ENCODE data around the gene TBCCD1.
"Not testable (repeated sequence)": the region's sequence is repeated elsewhere in the genome, so short reads cannot be mapped to it uniquely, and the experiment has no call there.

Gene TBCCD1

GRCh38 chr3:186544281-186544680 is 22.9 kb downstream of the TBCCD1 start, which contains the start of gene CRYGS:
TSS of gene CRYGS (minus strand) at chr3:186544380. CDS start at chr3:186544326, 54 bp downstream.
- DNase-seq: no peak

- DNase-seq: no peak
Observed at GRCh38 chr3:186540835-186541226, 26.3 kb downstream of the TBCCD1 start.

GRCh38 chr3:186540221-186540834 is 26.8 kb downstream of the TBCCD1 start:
- DNase-seq: no peak

GRCh38 chr3:186538779-186539178 is 28.4 kb downstream of the TBCCD1 start:
- no peak for DNase-seq

- no peak for DNase-seq
Observed at GRCh38 chr3:186536883-186537844, 30.0 kb downstream of the TBCCD1 start.

- DNase-seq: no peak
Observed at GRCh38 chr3:186534113-186534669, 32.9 kb downstream of the TBCCD1 start.

- DNase-seq: no peak
Observed at GRCh38 chr3:186532598-186533072, 34.5 kb downstream of the TBCCD1 start.

- DNase-seq: not testable (repeated sequence)
Observed at GRCh38 chr3:186531694-186532093, 35.4 kb downstream of the TBCCD1 start.

- no peak for DNase-seq
Observed at GRCh38 chr3:186530415-186530814, 36.7 kb downstream of the TBCCD1 start.

GRCh38 chr3:186529201-186529999 is 37.7 kb downstream of the TBCCD1 start:
- no peak for DNase-seq

- no peak for DNase-seq
Observed at GRCh38 chr3:186526256-186526606, 40.9 kb downstream of the TBCCD1 start.

- no peak for DNase-seq
Observed at GRCh38 chr3:186525369-186526255, 41.5 kb downstream of the TBCCD1 start.

- no peak for DNase-seq
Observed at GRCh38 chr3:186524616-186525015, 42.5 kb downstream of the TBCCD1 start.

GRCh38 chr3:186523434-186523833 is 43.7 kb downstream of the TBCCD1 start:
- DNase-seq: no peak

- DNase-seq: no peak
Observed at GRCh38 chr3:186523022-186523421, 44.1 kb downstream of the TBCCD1 start.

- DNase-seq: no peak
Observed at GRCh38 chr3:186520957-186521842, 45.9 kb downstream of the TBCCD1 start.

GRCh38 chr3:186520431-186520830 is 46.7 kb downstream of the TBCCD1 start:
- no peak for DNase-seq

- no peak for DNase-seq
Observed at GRCh38 chr3:186519021-186519658, 48.0 kb downstream of the TBCCD1 start.

- no peak for DNase-seq
Observed at GRCh38 chr3:186517218-186517617, 49.9 kb downstream of the TBCCD1 start.

- DNase-seq: no peak
Observed at GRCh38 chr3:186516646-186517045, 50.5 kb downstream of the TBCCD1 start.

All from NCI-H187 treated with DMSO at 0.1 percent for 48 hours (cell line).